ENCODE measurements around the gene FTCD.

Gene FTCD

GRCh38 chr21:46159390-46159789 is 4.0 kb upstream of the FTCD start:
- no peak overlapping the region for H3K4me3 ChIP-seq (ENCODE audit: control insufficient read depth, low read depth, low read length)
- TF ChIP-seq CTCF (IDR thresholded peaks at IDR 0.05; ENCODE audit: control insufficient read depth, insufficient read depth, low read depth, low read length, missing control alignments), result no peak
- no peak for DNase-seq (ENCODE audit: low read depth)

GRCh38 chr21:46158666-46159300 is 3.4 kb upstream of the FTCD start:
- H3K4me3 ChIP-seq (ENCODE audit: control insufficient read depth, low read depth, low read length), result no peak overlapping the region
- no peak for DNase-seq (ENCODE audit: low read depth)
- TF ChIP-seq CTCF (IDR thresholded peaks at IDR 0.05; ENCODE audit: control insufficient read depth, insufficient read depth, low read depth, low read length, missing control alignments), result no peak

GRCh38 chr21:46157987-46158451 is 2.6 kb upstream of the FTCD start:
- TF ChIP-seq CTCF (IDR thresholded peaks at IDR 0.05; ENCODE audit: control insufficient read depth, insufficient read depth, low read depth, low read length, missing control alignments), result no peak
- H3K4me3 ChIP-seq (ENCODE audit: control insufficient read depth, low read depth, low read length), result no peak overlapping the region

GRCh38 chr21:46157396-46157986 is 2.1 kb upstream of the FTCD start:
- H3K4me3 ChIP-seq (ENCODE audit: control insufficient read depth, low read depth, low read length), result no peak overlapping the region
- DNase-seq (ENCODE audit: low read depth), result no peak
- no peak for TF ChIP-seq CTCF (IDR thresholded peaks at IDR 0.05; ENCODE audit: control insufficient read depth, insufficient read depth, low read depth, low read length, missing control alignments)

More at GRCh38 chr21:46157987-46158451, 2.6 kb upstream of the FTCD start:
- no peak for DNase-seq (ENCODE audit: low read depth)

GRCh38 chr21:46156678-46157077 is 1.3 kb upstream of the FTCD start:
- no peak for DNase-seq (ENCODE audit: low read depth)
- no peak for TF ChIP-seq CTCF (IDR thresholded peaks at IDR 0.05; ENCODE audit: control insufficient read depth, insufficient read depth, low read depth, low read length, missing control alignments)
- H3K4me3 ChIP-seq (ENCODE audit: control insufficient read depth, low read depth, low read length), result no peak overlapping the region

- no peak for DNase-seq (ENCODE audit: low read depth)
Observed at GRCh38 chr21:46156378-46156645, 933 bp upstream of the FTCD start.

More at GRCh38 chr21:46156378-46156645, 933 bp upstream of the FTCD start:
- no peak overlapping the region for H3K4me3 ChIP-seq (ENCODE audit: control insufficient read depth, low read depth, low read length)
- no peak for TF ChIP-seq CTCF (IDR thresholded peaks at IDR 0.05; ENCODE audit: control insufficient read depth, insufficient read depth, low read depth, low read length, missing control alignments)
